Neuronal stem cell (in vitro differentiated cells): ENCODE results near the gene SYCP3.

Experiments used
- DNase-seq: peaks from one replicate; pipeline ENCODE4 v3.0.0-alpha.2; 2013; ENCODE audit warnings: low spot score
- H2AFZ ChIP-seq: one replicate; pipeline ENCODE4 v1.6.1; 2013; ENCODE audit warnings: mild to moderate bottlenecking, low read length, inconsistent platforms
- H2AK5ac ChIP-seq: 2 replicates; pipeline ENCODE4 v1.6.1; 2013; ENCODE audit warnings: low read depth, mild to moderate bottlenecking, inconsistent platforms, low read length, moderate library complexity, mixed read lengths
- H2BK120ac ChIP-seq: 2 replicates; pipeline ENCODE4 v1.6.1; 2013; ENCODE audit warnings: low read depth, mild to moderate bottlenecking, inconsistent platforms, low read length, moderate library complexity, mixed read lengths
- H2BK12ac ChIP-seq: one replicate; pipeline ENCODE4 v1.6.1; 2013; ENCODE audit warnings: low read length, inconsistent platforms
- H2BK15ac ChIP-seq: 2 replicates; pipeline ENCODE4 v1.6.1; 2013; ENCODE audit warnings: mild to moderate bottlenecking, low read length, inconsistent platforms, mixed read lengths
- H2BK5ac ChIP-seq: one replicate; pipeline ENCODE4 v1.6.1; 2013; ENCODE audit warnings: inconsistent platforms, mild to moderate bottlenecking, low read length, moderate library complexity
- H3K14ac ChIP-seq: one replicate; pipeline ENCODE4 v1.6.1; 2013; ENCODE audit warnings: low read length, inconsistent platforms
- H3K18ac ChIP-seq: 2 replicates; pipeline ENCODE4 v1.6.1; 2013; ENCODE audit warnings: low read length, inconsistent platforms
- H3K23ac ChIP-seq: 2 replicates; pipeline ENCODE4 v1.6.1; 2013; ENCODE audit warnings: low read depth, mild to moderate bottlenecking, mixed read lengths, low read length, inconsistent platforms; ENCODE audit not compliant: poor library complexity
- H3K27ac ChIP-seq: replicated peaks from 3 replicates; pipeline ENCODE4 v1.5.1; 2013; ENCODE audit warnings: low read length, inconsistent platforms
- H3K27me3 ChIP-seq, 3 experiments: 2 replicates each; pipeline ENCODE4 v1.6.1; 2013; ENCODE audit warnings: low read length in 3 of 3, mild to moderate bottlenecking in 2 of 3, inconsistent platforms in 1 of 3, low read depth in 1 of 3, mixed read lengths in 1 of 3, moderate library complexity in 1 of 3; ENCODE audit not compliant: control insufficient read depth in 3 of 3, insufficient read depth in 3 of 3
- H3K36me3 ChIP-seq, 2 donors: replicated peaks in 1 of 2; 2 replicates each; pipeline ENCODE4 v1.6.1; 2013; ENCODE audit warnings: low read length in 2 of 2; ENCODE audit not compliant: control insufficient read depth in 2 of 2, insufficient read depth in 2 of 2
- H3K4ac ChIP-seq: 2 replicates; pipeline ENCODE4 v1.6.1; 2013; ENCODE audit warnings: inconsistent platforms, mild to moderate bottlenecking, low read length, moderate library complexity
- H3K4me1 ChIP-seq, 2 donors: 1 replicate in 1 of 2; 2 replicates in 1 of 2; pipeline ENCODE4 v1.6.1; 2013; ENCODE audit warnings: low read length in 2 of 2, low read depth in 1 of 2; ENCODE audit not compliant: control insufficient read depth in 2 of 2, insufficient read depth in 1 of 2
- H3K4me2 ChIP-seq: one replicate; pipeline ENCODE4 v1.6.1; 2013; ENCODE audit warnings: mild to moderate bottlenecking, low read length, inconsistent platforms; ENCODE audit not compliant: insufficient read depth, poor library complexity, severe bottlenecking
- H3K4me3 ChIP-seq, 2 donors: 2 replicates each; pipeline ENCODE4 v1.5.1; 2013; ENCODE audit warnings: low read length in 2 of 2, mild to moderate bottlenecking in 2 of 2, inconsistent platforms in 1 of 2, moderate library complexity in 1 of 2
- H3K79me1 ChIP-seq: one replicate; pipeline ENCODE4 v1.6.1; 2013; ENCODE audit warnings: low read depth, mild to moderate bottlenecking, inconsistent platforms, low read length, moderate library complexity
- H3K9ac ChIP-seq: one replicate; pipeline ENCODE4 v1.6.1; 2013; ENCODE audit warnings: mild to moderate bottlenecking, low read depth, low read length, inconsistent platforms; ENCODE audit not compliant: poor library complexity
- H3K9me3 ChIP-seq, 2 donors: replicated peaks in 1 of 2; 2 replicates each; pipeline versions ENCODE3 to v1.6.1; 2013; ENCODE audit warnings: low read length in 2 of 2, mild to moderate bottlenecking in 2 of 2, inconsistent platforms in 1 of 2, low read depth in 1 of 2, mixed read lengths in 1 of 2, moderate library complexity in 1 of 2; ENCODE audit not compliant: control insufficient read depth in 2 of 2, insufficient read depth in 1 of 2
- H4K8ac ChIP-seq: one replicate; pipeline ENCODE4 v1.6.1; 2013; ENCODE audit warnings: low read depth, mild to moderate bottlenecking, inconsistent platforms, low read length, moderate library complexity
- H4K91ac ChIP-seq: one replicate; pipeline ENCODE4 v1.6.1; 2013; ENCODE audit warnings: low read length, low read depth, mild to moderate bottlenecking, inconsistent platforms; ENCODE audit not compliant: poor library complexity
- WGBS, 2 donors: extraction: QIAGEN DNeasy Blood & Tissue Kit; methylation state at CpG; one replicate each; pipeline ENCODE4 v1.1.7; 2013; ENCODE audit warnings: missing lambda C conversion rate in 2 of 2, mixed read lengths in 1 of 2; ENCODE audit not compliant: insufficient read length in 2 of 2, insufficient replicate concordance in 1 of 2; ENCODE audit errors: extremely low coverage in 2 of 2; 5-methylcytosine and 5-hydroxymethylcytosine counted together

The SYCP3 gene

DNA sequence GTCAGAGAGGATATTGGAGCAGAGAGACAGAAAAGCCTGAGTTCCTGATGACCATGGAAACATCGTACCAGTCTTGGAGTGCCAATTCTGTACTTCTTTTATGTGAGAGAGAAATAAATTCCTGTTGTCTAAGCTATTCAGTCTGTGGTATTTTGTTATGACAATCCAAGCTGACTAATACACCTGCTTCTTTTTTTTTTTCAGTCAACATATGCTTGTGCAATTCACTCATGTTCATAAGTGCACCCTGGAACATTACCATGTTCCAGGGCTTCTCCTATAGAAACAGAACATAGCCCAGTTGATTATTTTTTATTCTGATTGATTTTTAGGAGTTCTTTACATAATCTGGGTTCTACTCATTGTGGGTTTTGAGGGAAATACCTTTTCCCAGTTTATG, 43.6 kb downstream of the SYCP3 start:
- peaks cover 0 to 23% (median 22%) of the 10 kb centered on the region in 3 experiments for H3K27me3 ChIP-seq

DNA sequence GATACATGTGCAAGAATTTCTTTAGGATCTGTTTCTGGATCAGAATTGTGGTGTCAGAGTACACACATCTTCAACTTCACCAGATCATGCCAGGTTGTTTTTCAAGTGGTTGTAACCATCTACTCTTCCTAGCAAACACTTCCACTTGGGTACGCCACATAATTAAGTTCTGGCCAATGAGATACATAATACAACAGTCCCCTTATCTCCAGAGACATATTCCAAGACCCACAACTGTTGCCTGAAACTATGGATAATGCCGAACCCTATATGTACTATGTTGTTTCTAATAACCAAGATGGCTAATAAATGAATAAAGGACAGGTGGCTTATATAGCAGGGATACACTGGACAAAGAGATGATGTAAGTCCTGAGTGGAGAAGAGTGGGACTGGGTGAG, 44.3 kb downstream of the SYCP3 start:
- H3K9me3 ChIP-seq: peaks cover 0 to 4% of the 10 kb centered on the region in 2 donors
- no peak overlapping the region for H3K27ac ChIP-seq
- H3K4ac ChIP-seq: no peak overlapping the region
- H2AK5ac ChIP-seq: no peak overlapping the region
- WGBS, 2 donors: no CpG with 5 or more reads among the region's 2 CpGs
- H3K23ac ChIP-seq: no peak overlapping the region
- no peak overlapping the region for H2AFZ ChIP-seq
- H2BK5ac ChIP-seq: no peak overlapping the region
- H3K4me2 ChIP-seq: no peak overlapping the region
- H3K36me3 ChIP-seq: no peaks in the 10 kb centered on the region
- no peak overlapping the region for H4K8ac ChIP-seq
- H3K9ac ChIP-seq: no peak overlapping the region
- peaks cover 0 to 23% (median 22%) of the 10 kb centered on the region in 3 experiments for H3K27me3 ChIP-seq
- H3K14ac ChIP-seq: no peak overlapping the region
- H4K91ac ChIP-seq: no peak overlapping the region
- peaks cover 2% of the 10 kb centered on the region for H3K79me1 ChIP-seq
- no peak for DNase-seq
- no peak overlapping the region for H2BK12ac ChIP-seq
- no peak overlapping the region for H2BK15ac ChIP-seq
- H3K18ac ChIP-seq: no peak overlapping the region
- no peak overlapping the region for H2BK120ac ChIP-seq
- peaks cover 0 to 2% of the 10 kb centered on the region in 2 donors for H3K4me1 ChIP-seq
- no peak overlapping the region for H3K4me3 ChIP-seq

More for the DNA sequence above, 43.6 kb downstream of the SYCP3 start:
- no peak overlapping the region for H2BK15ac ChIP-seq
- peaks cover 2% of the 10 kb centered on the region for H3K79me1 ChIP-seq
- no peaks in the 10 kb centered on the region for H3K36me3 ChIP-seq
- no peak for DNase-seq
- H3K9me3 ChIP-seq: peaks cover 0 to 4% of the 10 kb centered on the region in 2 donors
- no peak overlapping the region for H2BK5ac ChIP-seq
- H3K18ac ChIP-seq: no peak overlapping the region
- peaks cover 0 to 2% of the 10 kb centered on the region in 2 donors for H3K4me1 ChIP-seq
- H2BK120ac ChIP-seq: no peak overlapping the region
- no peak overlapping the region for H2BK12ac ChIP-seq
- no peak overlapping the region for H3K23ac ChIP-seq
- no peak overlapping the region for H4K91ac ChIP-seq
- no peak overlapping the region for H2AFZ ChIP-seq
- no peak overlapping the region for H3K9ac ChIP-seq
- WGBS, 2 donors: no CpG with 5 or more reads among the region's 1 CpG
- H2AK5ac ChIP-seq: no peak overlapping the region
- no peak overlapping the region for H3K27ac ChIP-seq
- no peak overlapping the region for H4K8ac ChIP-seq
- no peak overlapping the region for H3K4me3 ChIP-seq
- no peak overlapping the region for H3K4ac ChIP-seq
- no peak overlapping the region for H3K4me2 ChIP-seq
- no peak overlapping the region for H3K14ac ChIP-seq

DNA sequence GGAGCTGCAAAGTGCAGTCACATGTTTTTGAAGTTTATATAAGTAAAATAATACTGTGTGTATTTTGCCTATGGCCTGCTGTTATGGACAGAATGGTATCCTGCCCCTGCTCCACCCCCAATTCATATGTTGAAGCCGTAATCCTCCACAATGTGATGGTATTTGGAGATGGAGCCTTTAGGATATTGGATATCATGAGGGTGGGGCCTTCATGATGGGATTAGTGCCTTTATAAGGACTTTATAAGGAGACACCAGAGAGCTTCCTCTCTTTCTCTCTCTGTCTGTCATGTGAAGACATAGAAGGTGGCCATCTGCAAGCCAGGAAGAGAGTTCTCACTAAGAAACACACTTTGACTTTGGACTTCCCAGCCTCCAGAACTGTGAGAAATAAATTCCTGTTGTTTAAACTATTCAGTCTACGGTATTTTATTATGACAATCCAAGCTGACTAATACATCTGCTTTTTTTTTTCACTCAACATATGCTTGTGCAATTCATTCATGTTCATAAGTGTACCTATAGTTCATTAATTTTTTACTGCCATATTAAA, 44.9 kb downstream of the SYCP3 start:
- H2BK5ac ChIP-seq: no peak overlapping the region
- H3K4me1 ChIP-seq: peaks cover 0 to 2% of the 10 kb centered on the region in 2 donors
- H2AK5ac ChIP-seq: no peak overlapping the region
- H2BK12ac ChIP-seq: no peak overlapping the region
- no peak overlapping the region for H3K14ac ChIP-seq
- H3K23ac ChIP-seq: no peak overlapping the region
- no CpG with 5 or more reads among the region's 2 CpGs for WGBS, 2 donors
- H3K27me3 ChIP-seq: peaks cover 0 to 23% (median 22%) of the 10 kb centered on the region in 3 experiments
- H3K79me1 ChIP-seq: peaks cover 2% of the 10 kb centered on the region
- no peak overlapping the region for H3K4ac ChIP-seq
- no peak overlapping the region for H4K91ac ChIP-seq
- H4K8ac ChIP-seq: no peak overlapping the region
- no peak overlapping the region for H3K9ac ChIP-seq
- H2BK15ac ChIP-seq: no peak overlapping the region
- no peak overlapping the region for H2AFZ ChIP-seq
- DNase-seq: no peak
- no peak overlapping the region for H3K4me2 ChIP-seq
- no peaks in the 10 kb centered on the region for H3K36me3 ChIP-seq
- no peak overlapping the region for H3K4me3 ChIP-seq
- H2BK120ac ChIP-seq: no peak overlapping the region
- H3K9me3 ChIP-seq: peaks cover 0 to 4% of the 10 kb centered on the region in 2 donors
- no peak overlapping the region for H3K18ac ChIP-seq
- H3K27ac ChIP-seq: no peak overlapping the region

DNA sequence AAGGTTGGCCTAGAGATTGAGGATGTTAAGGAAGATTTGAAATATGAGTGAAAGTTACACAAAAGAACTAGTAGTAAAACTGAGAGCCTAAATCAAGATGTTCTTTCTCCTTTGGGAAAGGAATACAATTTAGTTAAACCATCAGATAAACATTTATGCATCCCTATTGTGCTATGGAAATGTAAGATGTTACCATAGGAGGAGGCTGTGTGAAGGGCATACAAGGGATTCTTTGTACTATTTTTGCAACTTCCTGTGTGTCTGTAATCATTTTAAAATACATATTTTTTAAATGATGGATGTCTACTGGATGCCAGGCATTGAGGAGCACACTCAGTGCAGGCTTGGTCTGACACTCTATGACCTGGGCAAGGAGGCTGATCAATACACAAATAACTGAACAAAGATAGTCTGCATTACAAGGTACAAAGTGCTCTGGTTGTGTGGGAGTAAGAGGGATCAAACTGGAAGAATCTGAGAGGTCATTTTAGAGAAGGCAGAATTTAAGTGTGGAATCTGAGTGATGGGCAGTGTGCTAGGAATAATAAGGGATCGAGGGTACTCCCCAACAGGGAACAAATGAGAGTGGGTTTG, 47.7 kb downstream of the SYCP3 start:
- Histone ChIP-seq H3K23ac (no peak overlapping the region), H3K4me3 (no peak overlapping the region), H4K8ac (no peak overlapping the region), H2BK15ac (no peak overlapping the region), H2BK12ac (no peak overlapping the region), H3K27me3 (peaks cover 0 to 20% (median 13%) of the 10 kb centered on the region in 3 experiments), H2AFZ (no peak overlapping the region), H3K79me1 (no peaks in the 10 kb centered on the region), H2BK5ac (no peak overlapping the region), H3K9me3 (peaks cover 0 to 4% of the 10 kb centered on the region in 2 donors), H3K4me1 (peaks cover 0 to under 1% of the 10 kb centered on the region in 2 donors), H3K36me3 (no peaks in the 10 kb centered on the region), H4K91ac (no peak overlapping the region), H3K14ac (no peak overlapping the region), H3K4me2 (no peak overlapping the region), H3K27ac (no peak overlapping the region), H3K18ac (no peak overlapping the region), H2AK5ac (no peak overlapping the region), H3K9ac (no peak overlapping the region), H2BK120ac (no peak overlapping the region), H3K4ac (no peak overlapping the region)
- no CpG with 5 or more reads among the region's 1 CpG for WGBS, 2 donors
- DNase-seq: no peak
